HG03095 (cell line): Measurements from ENCODE around the gene TBC1D14.
"Not testable (repeated sequence)": the region's sequence is repeated elsewhere in the genome, so short reads cannot be mapped to it uniquely, and the experiment has no call there.

Source experiments
- ATAC-seq: cut with Tn5 transposase; IDR thresholded peaks from one replicate; pipeline ENCODE4 v1.9.1; 2021; ENCODE audit warnings: moderate library complexity; ENCODE audit not compliant: unreplicated experiment

The TBC1D14 gene

DNA sequence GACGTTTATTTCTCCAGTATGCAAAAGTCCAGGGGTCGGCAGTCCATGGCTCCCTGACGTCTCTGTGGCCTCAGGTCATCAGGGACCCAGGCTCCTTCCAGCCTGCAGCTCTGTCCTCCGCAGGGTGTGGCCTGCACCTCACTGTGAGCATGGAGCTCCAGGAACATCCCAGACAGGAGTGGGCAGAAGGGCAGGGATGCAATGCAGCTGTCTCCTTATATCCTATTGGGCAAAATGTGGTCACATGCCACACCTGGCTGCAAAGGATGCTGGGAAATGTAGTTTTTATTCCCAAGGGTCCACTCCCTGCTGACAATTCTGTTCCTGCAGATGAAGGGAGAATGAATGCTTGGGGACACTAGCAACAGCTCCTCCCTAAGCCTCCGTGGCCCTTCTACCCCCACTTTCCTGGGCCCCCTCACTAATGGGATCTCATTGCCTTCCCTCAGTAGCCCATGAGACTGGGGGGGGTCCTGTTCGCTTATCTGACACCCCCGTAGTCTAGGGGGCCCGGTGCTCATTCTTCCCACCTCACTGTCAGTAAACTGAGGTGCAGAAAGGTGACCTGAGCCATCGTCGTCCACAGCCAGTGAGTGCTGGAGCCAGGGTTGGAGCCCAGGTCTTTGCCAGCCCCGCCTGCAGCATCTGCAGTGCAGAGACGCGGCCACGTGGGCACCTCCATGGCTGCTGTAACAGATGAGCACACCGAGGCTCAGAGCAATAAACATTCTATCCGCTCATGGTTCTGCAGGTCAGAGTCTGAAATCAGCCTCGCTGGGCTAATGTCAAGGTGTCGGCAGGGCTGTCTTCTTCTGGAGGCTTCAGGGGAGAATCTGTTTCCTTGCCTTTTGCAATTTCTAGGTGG is 164.1 kb downstream of the TBC1D14 start:
- no peak for ATAC-seq

DNA sequence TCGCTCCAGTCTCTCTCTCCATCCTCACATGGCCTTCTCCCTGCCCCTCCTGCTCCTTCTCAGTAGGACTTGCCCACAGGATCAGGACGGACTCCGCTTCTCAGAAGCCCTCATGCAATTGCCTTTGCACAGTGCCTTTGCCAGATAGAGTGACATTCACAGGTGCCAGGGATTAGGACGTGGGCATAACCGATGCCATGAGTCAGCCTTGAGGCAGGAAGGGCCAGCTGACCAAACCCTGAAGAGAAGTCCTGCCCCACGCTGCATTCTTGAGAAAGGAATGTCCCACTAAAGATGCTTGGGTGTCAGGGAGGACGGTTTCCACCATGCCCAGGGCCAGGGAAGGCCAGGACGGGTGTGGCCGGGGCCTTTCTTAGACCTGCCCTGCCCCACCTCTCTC is 164.8 kb downstream of the TBC1D14 start:
- ATAC-seq = no peak

- no peak for ATAC-seq
Observed at GRCh38 chr4:7075962-7076695, 166.5 kb downstream of the TBC1D14 start.

- no peak for ATAC-seq
Observed at GRCh38 chr4:7076696-7077082, 167.1 kb downstream of the TBC1D14 start.

GRCh38 chr4:7077371-7077770 is 167.7 kb downstream of the TBC1D14 start:
- no peak for ATAC-seq

GRCh38 chr4:7078025-7078424 is 168.4 kb downstream of the TBC1D14 start:
- ATAC-seq = no peak

GRCh38 chr4:7079483-7079882 is 169.9 kb downstream of the TBC1D14 start:
- ATAC-seq = not testable (repeated sequence)

DNA sequence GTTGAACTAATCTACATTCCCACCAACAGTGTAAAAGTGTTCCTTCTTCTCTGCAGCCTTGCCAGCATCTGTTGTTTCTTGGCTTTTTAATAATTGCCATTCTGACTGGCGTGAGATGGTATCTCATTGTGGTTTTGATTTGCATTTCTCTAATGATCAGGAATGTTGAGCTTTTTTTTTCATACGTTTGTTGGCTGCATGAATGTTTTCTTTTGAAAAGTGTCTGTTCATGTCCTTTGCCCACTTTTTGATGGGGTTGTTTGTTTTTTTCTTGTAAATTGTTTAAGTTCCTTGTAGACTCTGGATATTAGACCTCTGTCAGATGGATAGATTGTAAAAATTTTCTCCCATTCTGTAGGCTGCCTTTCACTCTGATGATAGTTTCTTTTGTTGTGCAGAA is 170.3 kb downstream of the TBC1D14 start:
- not testable (repeated sequence) for ATAC-seq
